Measurements from ENCODE around the gene PPRC1. TPM values are rescaled to one million over a fixed set of nuclear protein-coding genes. Genes with fewer than 3 reads are reported as not detected.

PPRC1 gene
- total and polyA plus RNA-seq, 2 experiments from 2014 or later: 43.2 to 67.5 TPM

DNA sequence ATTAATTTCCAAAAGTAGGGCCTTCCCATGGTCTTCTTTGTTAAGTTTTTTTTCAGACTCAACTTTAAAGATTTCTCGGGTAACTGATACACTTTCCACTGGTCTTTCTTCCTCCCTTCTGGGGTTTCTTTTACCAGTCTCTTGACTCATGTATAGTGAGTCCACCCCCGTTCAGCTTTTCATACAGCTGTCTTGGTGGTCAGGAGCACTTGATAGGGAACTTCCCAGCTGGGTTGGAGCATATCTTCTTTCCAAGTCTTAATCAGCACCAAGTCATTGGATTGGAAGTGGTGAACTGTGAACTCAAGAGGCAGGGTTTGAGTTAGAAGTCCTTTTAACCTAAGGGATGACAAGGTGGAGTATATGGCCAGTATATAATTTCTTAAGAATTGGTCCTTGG lies 64.1 kb downstream of the PPRC1 start:
- no peaks in the 10 kb centered on the region for H3K27me3 ChIP-seq (ENCODE audit: insufficient read depth)
- H3K79me2 ChIP-seq (replicated peaks; ENCODE audit: insufficient read depth): no peaks in the 10 kb centered on the region
- TF ChIP-seq, protein P1, sequence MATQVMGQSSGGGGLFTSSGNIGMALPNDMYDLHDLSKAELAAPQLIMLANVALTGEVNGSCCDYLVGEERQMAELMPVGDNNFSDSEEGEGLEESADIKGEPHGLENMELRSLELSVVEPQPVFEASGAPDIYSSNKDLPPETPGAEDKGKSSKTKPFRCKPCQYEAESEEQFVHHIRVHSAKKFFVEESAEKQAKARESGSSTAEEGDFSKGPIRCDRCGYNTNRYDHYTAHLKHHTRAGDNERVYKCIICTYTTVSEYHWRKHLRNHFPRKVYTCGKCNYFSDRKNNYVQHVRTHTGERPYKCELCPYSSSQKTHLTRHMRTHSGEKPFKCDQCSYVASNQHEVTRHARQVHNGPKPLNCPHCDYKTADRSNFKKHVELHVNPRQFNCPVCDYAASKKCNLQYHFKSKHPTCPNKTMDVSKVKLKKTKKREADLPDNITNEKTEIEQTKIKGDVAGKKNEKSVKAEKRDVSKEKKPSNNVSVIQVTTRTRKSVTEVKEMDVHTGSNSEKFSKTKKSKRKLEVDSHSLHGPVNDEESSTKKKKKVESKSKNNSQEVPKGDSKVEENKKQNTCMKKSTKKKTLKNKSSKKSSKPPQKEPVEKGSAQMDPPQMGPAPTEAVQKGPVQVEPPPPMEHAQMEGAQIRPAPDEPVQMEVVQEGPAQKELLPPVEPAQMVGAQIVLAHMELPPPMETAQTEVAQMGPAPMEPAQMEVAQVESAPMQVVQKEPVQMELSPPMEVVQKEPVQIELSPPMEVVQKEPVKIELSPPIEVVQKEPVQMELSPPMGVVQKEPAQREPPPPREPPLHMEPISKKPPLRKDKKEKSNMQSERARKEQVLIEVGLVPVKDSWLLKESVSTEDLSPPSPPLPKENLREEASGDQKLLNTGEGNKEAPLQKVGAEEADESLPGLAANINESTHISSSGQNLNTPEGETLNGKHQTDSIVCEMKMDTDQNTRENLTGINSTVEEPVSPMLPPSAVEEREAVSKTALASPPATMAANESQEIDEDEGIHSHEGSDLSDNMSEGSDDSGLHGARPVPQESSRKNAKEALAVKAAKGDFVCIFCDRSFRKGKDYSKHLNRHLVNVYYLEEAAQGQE (IDR thresholded peaks at IDR 0.05; ENCODE audit: unreplicated experiment): no peak
- no peak for TF ChIP-seq EZH2phosphoT487 (IDR thresholded peaks at IDR 0.05; ENCODE audit: unreplicated experiment)
- TF ChIP-seq POLR2AphosphoS5 (IDR thresholded peaks at IDR 0.05; ENCODE audit: low read depth): no peak

DNA sequence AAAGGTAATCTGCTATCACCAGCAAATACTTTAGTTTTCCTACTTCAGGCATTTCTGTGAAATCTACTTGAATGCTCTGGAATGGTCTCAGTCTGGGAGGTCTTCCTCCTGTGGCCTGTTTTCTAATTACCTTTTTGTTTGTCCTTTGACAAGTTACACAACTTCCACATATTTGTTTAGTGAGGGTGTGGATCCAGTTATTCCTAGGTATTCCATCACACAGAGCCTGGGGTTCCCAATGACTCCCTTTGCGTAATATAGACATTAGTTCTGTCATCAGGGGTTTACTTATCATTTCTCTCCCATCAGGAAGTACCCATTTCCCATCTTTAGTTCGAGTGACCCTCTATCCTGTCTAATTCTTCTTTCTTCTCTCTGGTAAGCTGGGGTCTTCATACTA lies 65.2 kb downstream of the PPRC1 start:
- Mint-ChIP-seq H3K9me3 (peaks cover 55% of the 10 kb centered on the region), H3K36me3 (ENCODE audit: low read depth) (peaks cover 8% of the 10 kb centered on the region; the same call in 1 of the 3 replicates), H3K4me1 (no peaks in the 10 kb centered on the region), H3K4me3 (no peak overlapping the region), H3K27me3 (ENCODE audit: insufficient read depth, low read depth, poor library complexity) (no peaks in the 10 kb centered on the region), H3K27ac (no peak overlapping the region)
- no peak overlapping the region for H2AFZ ChIP-seq
- ATAC-seq (no peak), DNase-seq (ENCODE audit: low spot score) (no peak)
- TF ChIP-seq STAT1 (IDR thresholded peaks at IDR 0.05; ENCODE audit: unreplicated experiment) (no peak), CREB1 (CRISPR knock-in tag; IDR thresholded peaks at IDR 0.05; ENCODE audit: low read depth) (no peak)
- TF ChIP-seq, protein P2, sequence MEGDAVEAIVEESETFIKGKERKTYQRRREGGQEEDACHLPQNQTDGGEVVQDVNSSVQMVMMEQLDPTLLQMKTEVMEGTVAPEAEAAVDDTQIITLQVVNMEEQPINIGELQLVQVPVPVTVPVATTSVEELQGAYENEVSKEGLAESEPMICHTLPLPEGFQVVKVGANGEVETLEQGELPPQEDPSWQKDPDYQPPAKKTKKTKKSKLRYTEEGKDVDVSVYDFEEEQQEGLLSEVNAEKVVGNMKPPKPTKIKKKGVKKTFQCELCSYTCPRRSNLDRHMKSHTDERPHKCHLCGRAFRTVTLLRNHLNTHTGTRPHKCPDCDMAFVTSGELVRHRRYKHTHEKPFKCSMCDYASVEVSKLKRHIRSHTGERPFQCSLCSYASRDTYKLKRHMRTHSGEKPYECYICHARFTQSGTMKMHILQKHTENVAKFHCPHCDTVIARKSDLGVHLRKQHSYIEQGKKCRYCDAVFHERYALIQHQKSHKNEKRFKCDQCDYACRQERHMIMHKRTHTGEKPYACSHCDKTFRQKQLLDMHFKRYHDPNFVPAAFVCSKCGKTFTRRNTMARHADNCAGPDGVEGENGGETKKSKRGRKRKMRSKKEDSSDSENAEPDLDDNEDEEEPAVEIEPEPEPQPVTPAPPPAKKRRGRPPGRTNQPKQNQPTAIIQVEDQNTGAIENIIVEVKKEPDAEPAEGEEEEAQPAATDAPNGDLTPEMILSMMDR (conservative IDR thresholded peaks at IDR 0.05; ENCODE audit: low read depth in 2 of 2): no peak
- TF ChIP-seq, protein P3, sequence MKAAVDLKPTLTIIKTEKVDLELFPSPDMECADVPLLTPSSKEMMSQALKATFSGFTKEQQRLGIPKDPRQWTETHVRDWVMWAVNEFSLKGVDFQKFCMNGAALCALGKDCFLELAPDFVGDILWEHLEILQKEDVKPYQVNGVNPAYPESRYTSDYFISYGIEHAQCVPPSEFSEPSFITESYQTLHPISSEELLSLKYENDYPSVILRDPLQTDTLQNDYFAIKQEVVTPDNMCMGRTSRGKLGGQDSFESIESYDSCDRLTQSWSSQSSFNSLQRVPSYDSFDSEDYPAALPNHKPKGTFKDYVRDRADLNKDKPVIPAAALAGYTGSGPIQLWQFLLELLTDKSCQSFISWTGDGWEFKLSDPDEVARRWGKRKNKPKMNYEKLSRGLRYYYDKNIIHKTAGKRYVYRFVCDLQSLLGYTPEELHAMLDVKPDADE (IDR thresholded peaks at IDR 0.05): no peak
- TF ChIP-seq, protein P1 (IDR thresholded peaks at IDR 0.05; ENCODE audit: unreplicated experiment): no peak
- H3K4me2 ChIP-seq: no peak overlapping the region
- H3K4me3 ChIP-seq: no peak overlapping the region
- H3K9me2 ChIP-seq (ENCODE audit: insufficient read depth): no peaks in the 10 kb centered on the region
- no peaks in the 10 kb centered on the region for H3F3A ChIP-seq (replicated peaks; ENCODE audit: low read depth)
- no peaks in the 10 kb centered on the region for H3K79me2 ChIP-seq (replicated peaks; ENCODE audit: insufficient read depth)
- no peaks in the 10 kb centered on the region for H3K27me3 ChIP-seq (ENCODE audit: insufficient read depth)
- H3K27ac ChIP-seq (ENCODE audit: low read depth): no peak overlapping the region
- no peaks in the 10 kb centered on the region for H3K4me1 ChIP-seq (ENCODE audit: insufficient read depth)
- no peaks in the 10 kb centered on the region for H4K20me1 ChIP-seq (replicated peaks; ENCODE audit: insufficient read depth)
- no peaks in the 10 kb centered on the region for H3K36me3 ChIP-seq (ENCODE audit: insufficient read depth)

More for the DNA sequence above, 64.1 kb downstream of the PPRC1 start:
- DNase-seq (ENCODE audit: low spot score) (no peak), ATAC-seq (no peak)
- Mint-ChIP-seq H3K27me3 (ENCODE audit: insufficient read depth, low read depth, poor library complexity) (no peaks in the 10 kb centered on the region), H3K4me3 (no peak overlapping the region), H3K27ac (no peak overlapping the region), H3K36me3 (ENCODE audit: low read depth) (peaks cover 8% of the 10 kb centered on the region; the same call in 1 of the 3 replicates), H3K4me1 (no peaks in the 10 kb centered on the region), H3K9me3 (peaks cover 48% of the 10 kb centered on the region)
- no peak overlapping the region for H3K4me3 ChIP-seq
- H2AFZ ChIP-seq: no peak overlapping the region
- H3K4me1 ChIP-seq (ENCODE audit: insufficient read depth): no peaks in the 10 kb centered on the region
- no peak overlapping the region for H3K27ac ChIP-seq (ENCODE audit: low read depth)
- H3F3A ChIP-seq (replicated peaks; ENCODE audit: low read depth): no peaks in the 10 kb centered on the region
- H3K4me2 ChIP-seq: no peak overlapping the region
- H3K9me2 ChIP-seq (ENCODE audit: insufficient read depth): no peaks in the 10 kb centered on the region
- H3K36me3 ChIP-seq (ENCODE audit: insufficient read depth): no peaks in the 10 kb centered on the region
- H4K20me1 ChIP-seq (replicated peaks; ENCODE audit: insufficient read depth): no peaks in the 10 kb centered on the region
